K562 (cell line): Measurements from ENCODE around the gene TXNIP. TPM values are rescaled to one million over a fixed set of nuclear protein-coding genes. Genes with fewer than 3 reads are reported as not detected.

Source experiments
- ATAC-seq: fragments of 200-7000 bp; cut with Tn5 transposase; 3 replicates; pipeline ENCODE4 v1.9.1; 2020; ENCODE audit warnings: moderate library complexity
- BruUV-seq: library from RNA; stranded (reverse); fragments of 400-500 nt; replicated peaks from 2 replicates; lab custom pipeline; 2021; lab: Mats Ljungman, UMichigan
- CTCF ChIA-PET: fragments of 300-600 bp; formaldehyde crosslinking; extraction: SDS; loops from one replicate; lab custom pipeline; 2021; ENCODE audit warnings: low intra/inter-chr PET ratio; lab: Yijun Ruan, JAX
- POLR2A ChIA-PET: fragments of 300-600, 350-650 bp; sonication (Branson Sonifier 250); formaldehyde crosslinking; extraction: SDS; loops from one replicate; lab custom pipeline; 2021; ENCODE audit warnings: antibody characterized with exemption, inconsistent platforms; lab: Yijun Ruan, JAX
- DNase-seq, 4 experiments: peaks; one replicate each; pipeline versions ENCODE4 v3.0.0 to v3.0.0-alpha.2; 2011 to 2018; ENCODE audit warnings: low spot score in 3 of 4, mixed read lengths in 3 of 4; ENCODE audit errors: extremely low read depth in 1 of 4
- FAIRE-seq: peaks from 2 replicates; lab custom pipeline; 2011; peaks lifted over from hg19 to GRCh38; lab: Jason Lieb, UNC
- H2AFZ ChIP-seq: 2 replicates; pipeline ENCODE4 v1.6.0; 2011; ENCODE audit warnings: low read depth, low read length, control low read depth, inconsistent platforms
- H3K27ac ChIP-seq: fragments of 200-600 bp; 3 replicates; pipeline ENCODE4 v1.8.0; 2011; ENCODE audit warnings: low read depth, mild to moderate bottlenecking, control low read depth, inconsistent platforms, low read length, moderate library complexity, mixed read lengths; ENCODE audit errors: extremely low read depth
- H3K27me3 ChIP-seq, 2 experiments: fragments of 300-600 bp in 1 of 2; 2 replicates in 1 of 2; 3 replicates in 1 of 2; pipeline versions ENCODE4 v1.6.0 to v1.8.0; 2011; ENCODE audit warnings: inconsistent platforms in 2 of 2, low read length in 2 of 2, mild to moderate bottlenecking in 1 of 2, mixed read lengths in 1 of 2, moderate library complexity in 1 of 2; ENCODE audit not compliant: control insufficient read depth in 2 of 2, insufficient read depth in 2 of 2
- H3K36me3 ChIP-seq: fragments of 300-600 bp; 3 replicates; pipeline ENCODE4 v1.8.0; 2011; ENCODE audit warnings: mild to moderate bottlenecking, low read length, inconsistent platforms; ENCODE audit not compliant: control insufficient read depth, insufficient read depth
- H3K4me1 ChIP-seq, 2 experiments: fragments of 200-600 bp in 1 of 2; replicated peaks in 1 of 2; 2 replicates in 1 of 2; 3 replicates in 1 of 2; pipeline versions ENCODE4 v1.5.1 to v1.8.0; 2011; ENCODE audit warnings: inconsistent platforms in 2 of 2, low read length in 2 of 2, mild to moderate bottlenecking in 1 of 2, mixed read lengths in 1 of 2, moderate library complexity in 1 of 2; ENCODE audit not compliant: control insufficient read depth in 2 of 2, insufficient read depth in 2 of 2
- H3K4me2 ChIP-seq: 2 replicates; pipeline ENCODE4 v1.6.1; 2011; ENCODE audit warnings: low read length, control low read depth, inconsistent platforms, mixed read lengths; ENCODE audit not compliant: insufficient read depth
- H3K4me3 ChIP-seq: fragments of 200-600 bp; sonication (generic), shearing (Covaris generic); 2 replicates; pipeline ENCODE4 v1.5.1; 2016; ENCODE audit warnings: control low read depth, inconsistent platforms
- H3K79me2 ChIP-seq: fragments of 200-600 bp; 3 replicates; pipeline ENCODE4 v1.8.0; 2011; ENCODE audit warnings: low read length, inconsistent platforms; ENCODE audit not compliant: control insufficient read depth, insufficient read depth
- H3K9ac ChIP-seq, 2 experiments: 2 replicates each; pipeline versions ENCODE4 v1.6.0 to v1.6.1; 2011; ENCODE audit warnings: low read depth in 2 of 2, low read length in 2 of 2, control low read depth in 1 of 2, inconsistent platforms in 1 of 2, mild to moderate bottlenecking in 1 of 2, mixed read lengths in 1 of 2; ENCODE audit not compliant: insufficient read depth in 1 of 2
- H3K9me1 ChIP-seq: one replicate; pipeline ENCODE4 v1.6.0; 2011; ENCODE audit warnings: inconsistent platforms, mild to moderate bottlenecking, low read length, moderate library complexity; ENCODE audit not compliant: control insufficient read depth, insufficient read depth
- H3K9me3 ChIP-seq: replicated peaks from 2 replicates; pipeline ENCODE4 v1.5.1; 2011; ENCODE audit warnings: low read depth, low read length, inconsistent platforms; ENCODE audit not compliant: control insufficient read depth, insufficient read depth
- H4K20me1 ChIP-seq: replicated peaks from 2 replicates; pipeline ENCODE4 v1.6.1; 2011; ENCODE audit warnings: low read length, inconsistent platforms, mixed read lengths; ENCODE audit not compliant: control insufficient read depth, insufficient read depth
- BCOR ChIP-seq: fragments of 450-650 bp; IDR thresholded peaks from 2 replicates; pipeline ENCODE4 v1.6.1; 2016
- ETV1 ChIP-seq: fragments of 450-650 bp; conservative IDR thresholded peaks from 2 replicates; pipeline ENCODE4 v1.6.1; 2016; ENCODE audit warnings: missing genetic modification characterization, control low read depth, low read depth, missing compliant biosample characterization
- MEIS2 ChIP-seq: fragments of 450-650 bp; IDR thresholded peaks from 2 replicates; pipeline ENCODE4 v1.6.1; 2014; ENCODE audit warnings: mild to moderate bottlenecking; ENCODE audit not compliant: partially characterized antibody
- NFIX ChIP-seq: fragments of 250-450 bp; sonication (Bioruptor Pico); IDR thresholded peaks from 2 replicates; pipeline ENCODE4 v1.4.0; 2020; ENCODE audit warnings: low read depth, mild to moderate bottlenecking, moderate library complexity
- SAFB ChIP-seq: fragments of 200-400 bp; formaldehyde crosslinking; IDR thresholded peaks from 2 replicates; pipeline ENCODE4 v1.6.1; 2017; ENCODE audit warnings: low read depth, low read length, borderline replicate concordance
- ZNF23 ChIP-seq: fragments of 250-450 bp; sonication (Bioruptor Pico); IDR thresholded peaks from 2 replicates; pipeline ENCODE4 v1.4.0; 2020; ENCODE audit warnings: mild to moderate bottlenecking
- ZNF586 ChIP-seq: fragments of 450-650 bp; formaldehyde crosslinking; conservative IDR thresholded peaks from 2 replicates; pipeline ENCODE4 v1.4.0; 2020; ENCODE audit warnings: mild to moderate bottlenecking, moderate library complexity
- ZNF644 ChIP-seq: fragments of 200-800 bp; sonication (Bioruptor generic); IDR thresholded peaks from 2 replicates; pipeline ENCODE4 v1.6.1; 2016; ENCODE audit warnings: low read depth, missing genetic modification characterization, missing compliant biosample characterization
- WGBS: fragments of 100-300 bp; shearing (Covaris generic); methylation state at CpG from one replicate; pipeline ENCODE4 v1.1.6; 2016; ENCODE audit warnings: low coverage, mixed read lengths; ENCODE audit not compliant: insufficient coverage; ENCODE audit errors: missing lambda C conversion rate; 5-methylcytosine and 5-hydroxymethylcytosine counted together
- in situ Hi-C: fragments of 300-500 bp; cut with MboI; formaldehyde crosslinking; loops from 4 replicates; pipeline ENCODE4 v1.15.0; 2018; ENCODE audit warnings: inconsistent platforms, mixed read lengths
- intact Hi-C: fragments of 100-400 bp; cut with micrococcal nuclease; formaldehyde crosslinking; loops from 2 replicates; pipeline ENCODE4 v1.14.2; 2022
- polyA plus RNA-seq, 8 experiments: library from polyadenylated mRNA; depleted of rRNA in 4 of 8; stranded (reverse) in 5 of 8; unstranded in 3 of 8; fragments of >200 nt; fragmentation: Nextera tagmentation in 2 of 8; fragmentation: Illumina TruSeq in 1 of 8; extraction: Ambion mirVana in 2 of 8; extraction: Trizol in 1 of 8; gene quantifications; 2 replicates each; pipeline versions ENCODE4 v1.2.1 to v1.2.3, GENCODE V29; 2011 to 2014; ENCODE audit warnings: inconsistent platforms in 1 of 8, missing spikeins in 1 of 8
- total RNA-seq, 7 experiments: library from RNA; depleted of rRNA in 6 of 7; stranded (reverse); fragments of >200 nt in 6 of 7; fragmentation: Illumina TruSeq in 2 of 7; extraction: Trizol in 2 of 7; gene quantifications; 2 replicates each; pipeline versions ENCODE4 v1.2.1 to v1.2.3, GENCODE V29; 2011 to 2021; ENCODE audit warnings: low replicate concordance in 1 of 7
- TF ChIP-seq, protein P1 (sequence below): sonication (generic); formaldehyde crosslinking; IDR thresholded peaks from 2 replicates; pipeline ENCODE4 v1.5.0; 2020; ENCODE audit warnings: missing genetic modification reagents

TXNIP gene
- total and polyA plus RNA-seq, 9 of the 15 experiments (the other 6 are each of a cell fraction or from before 2014, with no cell fraction given), result 120 to 499 (median 257) TPM

DNA sequence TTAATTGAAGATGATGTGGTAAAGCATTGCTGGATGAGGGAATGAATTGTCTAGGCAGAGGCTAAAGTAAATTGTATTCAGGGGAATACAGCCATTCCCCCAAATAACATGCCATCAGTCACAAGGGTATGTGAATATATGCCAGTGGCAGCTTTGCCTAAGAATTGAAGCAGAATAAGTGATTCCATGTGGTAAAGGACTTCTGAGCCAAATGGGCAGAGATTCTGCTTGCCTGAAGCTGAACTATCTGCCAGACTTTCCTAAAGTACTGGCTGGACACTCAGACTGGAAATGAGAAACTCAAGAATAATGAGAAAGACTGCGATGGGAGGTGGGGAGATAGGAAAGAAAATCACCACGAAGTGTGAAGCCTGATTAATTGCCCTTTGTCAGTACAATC is 40.9 kb downstream of the TXNIP start:
- intact Hi-C loops (no loop called here), in situ Hi-C loops (no loop called here)
- FAIRE-seq, result no peak
- no peak for ATAC-seq
- ChIA-PET CTCF (no interaction called here), POLR2A (interaction anchor here (1.1 to 2.2 kb wide), 4 partner anchors 8 to 36 kb away, joined by 3 to 15 read pairs (median 6); partner anchors contain the start of genes ANKRD34A, POLR3GL and RBM8A)
- BruUV-seq, result no TSS peak
- H3K4me2 ChIP-seq, result no peak overlapping the region
- no peak for DNase-seq
- no peak overlapping the region for H3K4me3 ChIP-seq
- peaks cover 8 to 18% of the 10 kb centered on the region in 2 experiments; a peak in 4 of 5 replicates for H3K4me1 ChIP-seq
- no peak overlapping the region for H3K27ac ChIP-seq
- H3K9ac ChIP-seq, result no peak overlapping the region; a peak in 1 of 4 replicates
- H3K27me3 ChIP-seq, result no peaks in the 10 kb centered on the region
- TF ChIP-seq SAFB, result no peak
- TF ChIP-seq MEIS2, result peak; percentile 4
- H3K79me2 ChIP-seq, result peaks cover 29% of the 10 kb centered on the region
- 3% methylated on average over 2 of the region's 2 CpGs for WGBS
- no peaks in the 10 kb centered on the region for H3K9me1 ChIP-seq
- no peaks in the 10 kb centered on the region for H3K9me3 ChIP-seq
- H3K36me3 ChIP-seq, result no peaks in the 10 kb centered on the region
- H4K20me1 ChIP-seq, result no peaks in the 10 kb centered on the region
- no peak overlapping the region for H2AFZ ChIP-seq

DNA sequence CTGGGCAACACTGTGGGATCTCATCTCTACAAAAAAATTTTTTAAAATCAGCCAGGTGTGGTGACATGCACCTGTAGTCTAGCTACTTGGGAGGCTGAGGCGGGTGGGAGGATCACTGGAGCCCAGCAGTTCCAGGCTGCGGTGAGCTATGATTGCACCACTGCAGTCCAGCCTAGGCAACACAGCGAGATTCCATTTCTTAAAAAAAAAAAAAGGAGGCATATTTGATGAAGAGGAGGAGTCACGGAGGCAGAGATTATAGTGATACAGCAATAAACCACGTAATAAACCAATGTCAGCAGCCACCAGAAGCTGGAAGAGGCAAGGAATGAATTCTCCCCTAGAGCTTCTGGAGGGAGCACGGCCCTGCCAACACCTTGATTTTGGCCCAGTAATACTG is 42.5 kb downstream of the TXNIP start:
- Histone ChIP-seq H3K79me2 (peaks cover 29% of the 10 kb centered on the region), H2AFZ (no peak overlapping the region), H3K27ac (no peak overlapping the region), H3K9me3 (no peaks in the 10 kb centered on the region), H3K36me3 (no peaks in the 10 kb centered on the region), H3K9me1 (no peaks in the 10 kb centered on the region), H3K4me2 (no peak overlapping the region), H3K27me3 (no peaks in the 10 kb centered on the region), H3K4me3 (no peak overlapping the region), H4K20me1 (no peaks in the 10 kb centered on the region), H3K9ac (no peak overlapping the region), H3K4me1 (peaks cover 4 to 18% of the 10 kb centered on the region in 2 experiments; a peak in 4 of 5 replicates)
- 82% methylated on average over 6 of the region's 6 CpGs for WGBS
- DNase-seq (no peak), ATAC-seq (no peak), FAIRE-seq (no peak)
- in situ Hi-C loops, result no loop called here
- no TSS peak for BruUV-seq
- ChIA-PET POLR2A (interaction anchor here (0.9 to 2.2 kb wide), 3 partner anchors 10 to 26 kb away, joined by 3 to 15 read pairs (median 4); partner anchors contain the start of genes ANKRD34A and POLR3GL), CTCF (interaction anchor here (0.7 kb wide), 1 partner anchor 109 kb away, joined by 3 read pairs; no protein-coding TSS in a partner anchor)
- intact Hi-C loops, result no loop called here
- TF ChIP-seq ZNF23 (no peak), ZNF586 (no peak), ETV1 (no peak), ZNF644 (no peak), NFIX (no peak), BCOR (no peak)
- TF ChIP-seq, protein P1, sequence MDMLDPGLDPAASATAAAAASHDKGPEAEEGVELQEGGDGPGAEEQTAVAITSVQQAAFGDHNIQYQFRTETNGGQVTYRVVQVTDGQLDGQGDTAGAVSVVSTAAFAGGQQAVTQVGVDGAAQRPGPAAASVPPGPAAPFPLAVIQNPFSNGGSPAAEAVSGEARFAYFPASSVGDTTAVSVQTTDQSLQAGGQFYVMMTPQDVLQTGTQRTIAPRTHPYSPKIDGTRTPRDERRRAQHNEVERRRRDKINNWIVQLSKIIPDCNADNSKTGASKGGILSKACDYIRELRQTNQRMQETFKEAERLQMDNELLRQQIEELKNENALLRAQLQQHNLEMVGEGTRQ (CRISPR knock-in tag), result no peak
